SH-SY5Y (cell line): ENCODE results near the gene LRRTM2.

Source experiments
- GATA2 ChIP-seq: IDR thresholded peaks from 2 replicates; pipeline ENCODE4 v1.6.1; 2011; ENCODE audit warnings: mild to moderate bottlenecking, low read depth, low read length
- GATA3 ChIP-seq: IDR thresholded peaks from 2 replicates; pipeline ENCODE4 v1.6.1; 2011; ENCODE audit warnings: low read depth, mild to moderate bottlenecking, low read length, moderate library complexity

LRRTM2 gene, protein sequence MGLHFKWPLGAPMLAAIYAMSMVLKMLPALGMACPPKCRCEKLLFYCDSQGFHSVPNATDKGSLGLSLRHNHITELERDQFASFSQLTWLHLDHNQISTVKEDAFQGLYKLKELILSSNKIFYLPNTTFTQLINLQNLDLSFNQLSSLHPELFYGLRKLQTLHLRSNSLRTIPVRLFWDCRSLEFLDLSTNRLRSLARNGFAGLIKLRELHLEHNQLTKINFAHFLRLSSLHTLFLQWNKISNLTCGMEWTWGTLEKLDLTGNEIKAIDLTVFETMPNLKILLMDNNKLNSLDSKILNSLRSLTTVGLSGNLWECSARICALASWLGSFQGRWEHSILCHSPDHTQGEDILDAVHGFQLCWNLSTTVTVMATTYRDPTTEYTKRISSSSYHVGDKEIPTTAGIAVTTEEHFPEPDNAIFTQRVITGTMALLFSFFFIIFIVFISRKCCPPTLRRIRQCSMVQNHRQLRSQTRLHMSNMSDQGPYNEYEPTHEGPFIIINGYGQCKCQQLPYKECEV

DNA sequence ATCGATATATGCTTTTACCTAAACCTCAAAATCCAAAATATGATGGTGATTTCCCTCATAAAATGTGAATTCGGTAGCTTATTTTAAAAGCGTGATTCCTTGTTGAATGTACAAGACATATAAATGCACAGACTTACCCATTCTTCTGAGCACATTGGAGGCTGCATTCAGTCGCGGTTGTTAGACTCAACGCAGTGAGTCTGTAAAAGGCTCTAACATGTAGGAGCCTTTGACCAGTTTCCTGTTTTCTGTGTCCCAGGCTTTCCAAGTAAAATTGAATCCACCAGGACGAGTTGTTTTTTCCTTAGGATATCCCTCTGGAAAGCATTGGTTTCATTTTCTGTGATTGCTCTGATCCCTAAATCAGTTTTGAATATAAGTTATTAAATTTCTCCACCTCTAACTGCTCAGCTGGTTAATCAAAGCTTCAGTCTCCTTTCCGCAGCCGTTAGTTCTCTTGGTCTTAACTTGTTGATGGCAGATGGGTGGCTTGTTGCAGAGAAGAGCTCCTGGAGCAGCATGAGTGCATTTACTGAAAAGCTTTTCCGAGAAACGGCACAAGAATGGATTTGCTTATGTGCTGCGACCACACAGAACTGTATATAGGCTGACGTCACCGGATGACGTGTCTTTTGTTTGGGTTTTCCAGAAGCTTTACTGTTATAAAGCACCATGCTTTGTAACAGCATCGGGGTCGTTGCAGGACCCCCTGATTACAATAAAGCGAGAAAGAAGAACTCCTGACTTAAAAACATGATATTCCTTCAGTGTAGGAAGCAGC lies at the start of gene LRRTM2:
Gene LRRTM2 (minus strand): TSS at position 565 of the 781 bp plus-strand sequence. CDS start 424 bp downstream, at position 141.
- no peak for TF ChIP-seq GATA3
- no peak for TF ChIP-seq GATA2

DNA sequence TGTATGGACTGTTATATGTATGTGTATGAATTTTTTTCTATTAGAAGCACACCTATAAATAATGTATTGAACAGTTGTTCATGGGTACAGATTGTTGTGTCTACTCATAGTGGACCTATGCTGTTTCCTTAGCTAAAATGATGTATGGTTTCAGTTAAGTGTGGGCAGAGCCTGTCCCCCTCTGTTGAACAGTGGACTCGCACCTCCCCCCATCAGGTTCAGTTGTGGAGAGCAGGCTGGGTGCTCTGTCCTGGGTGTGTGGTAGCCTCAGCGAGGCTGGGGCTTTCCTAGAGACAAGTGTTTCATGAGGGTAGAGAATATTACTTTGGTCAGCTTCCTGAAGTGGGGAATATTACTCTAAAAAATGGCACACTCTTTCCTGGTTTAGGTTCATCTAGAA lies 47.4 kb upstream of the LRRTM2 start:
- no peak for TF ChIP-seq GATA2
- TF ChIP-seq GATA3: no peak

DNA sequence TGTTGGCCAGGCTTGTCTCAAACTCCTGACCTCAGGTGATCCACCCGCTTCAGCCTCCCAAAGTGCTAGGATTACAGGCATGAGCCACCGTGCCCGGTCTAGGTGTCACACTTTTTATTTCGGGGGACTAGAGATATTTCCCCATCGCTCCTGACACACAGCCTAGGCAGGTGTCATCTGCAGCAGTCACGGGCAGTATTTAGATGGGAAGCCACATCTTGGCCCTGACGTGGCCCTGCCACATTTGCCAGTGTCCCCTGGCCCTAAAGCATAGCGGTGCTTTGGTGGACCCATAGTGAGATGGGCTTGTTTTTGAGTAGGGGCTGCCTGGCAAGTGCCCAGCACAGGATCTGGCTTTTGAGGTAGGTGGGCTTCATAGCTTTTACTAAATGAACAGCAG lies 45.0 kb upstream of the LRRTM2 start:
- no peak for TF ChIP-seq GATA2
- TF ChIP-seq GATA3: no peak

DNA sequence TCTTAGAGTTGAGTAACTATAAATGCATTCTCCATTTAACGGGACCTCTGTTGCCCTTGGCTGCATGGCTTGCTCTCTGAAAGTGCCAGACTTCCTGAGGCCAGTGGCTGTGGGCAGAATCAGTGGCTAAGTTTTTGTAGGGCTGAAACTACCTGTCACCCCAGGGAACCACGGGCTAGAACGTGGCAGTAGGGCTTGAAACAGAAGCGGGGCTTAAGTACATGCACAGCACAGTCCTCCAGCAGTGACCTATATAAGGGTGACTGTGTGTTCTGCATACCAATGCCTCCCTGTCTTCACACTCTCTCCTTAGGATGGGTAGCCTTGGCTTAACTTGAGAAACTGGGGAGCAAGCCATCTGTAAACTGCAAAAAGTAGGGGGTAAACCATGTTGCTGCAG lies 43.6 kb upstream of the LRRTM2 start:
- TF ChIP-seq GATA2 (no peak), GATA3 (no peak)

DNA sequence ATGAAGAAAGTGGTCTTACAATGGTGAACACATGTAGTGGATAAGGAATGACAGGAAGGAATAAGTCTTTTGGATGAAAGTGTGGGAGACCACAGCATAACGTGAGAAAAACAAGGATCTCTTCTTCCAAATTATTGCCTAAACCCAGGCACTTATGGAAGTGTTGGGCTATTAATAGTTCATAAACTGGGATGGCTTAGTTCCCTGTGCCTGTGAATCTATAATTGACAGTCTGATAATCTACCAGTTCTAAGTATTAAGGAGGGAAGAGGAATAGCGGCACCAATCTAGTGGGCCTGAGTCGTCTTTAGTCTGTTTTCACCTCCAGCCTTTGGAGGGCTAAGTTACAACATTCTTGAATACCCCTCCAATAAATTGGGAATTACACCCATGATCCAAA lies 39.2 kb upstream of the LRRTM2 start:
- TF ChIP-seq GATA2: no peak
- TF ChIP-seq GATA3: no peak

DNA sequence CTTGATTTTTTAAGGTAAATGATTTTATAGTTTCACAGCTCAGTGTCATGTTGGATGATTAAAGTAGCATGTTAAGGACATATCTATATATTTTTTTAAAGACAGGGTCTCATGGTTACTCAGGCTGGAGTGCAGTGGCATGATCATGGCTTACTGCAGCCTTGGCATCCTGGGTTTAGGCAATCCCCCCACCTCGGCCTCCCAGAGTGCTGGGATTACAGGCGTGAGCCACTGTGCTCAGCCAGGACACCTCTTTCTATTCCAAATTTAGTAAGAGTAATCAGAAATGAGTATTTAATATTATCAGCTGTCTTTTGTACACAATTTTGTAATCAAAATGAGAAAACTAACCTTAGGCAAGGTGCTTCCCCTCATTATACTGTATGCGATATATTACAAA lies 38.6 kb upstream of the LRRTM2 start:
- TF ChIP-seq GATA2 (no peak), GATA3 (no peak)

DNA sequence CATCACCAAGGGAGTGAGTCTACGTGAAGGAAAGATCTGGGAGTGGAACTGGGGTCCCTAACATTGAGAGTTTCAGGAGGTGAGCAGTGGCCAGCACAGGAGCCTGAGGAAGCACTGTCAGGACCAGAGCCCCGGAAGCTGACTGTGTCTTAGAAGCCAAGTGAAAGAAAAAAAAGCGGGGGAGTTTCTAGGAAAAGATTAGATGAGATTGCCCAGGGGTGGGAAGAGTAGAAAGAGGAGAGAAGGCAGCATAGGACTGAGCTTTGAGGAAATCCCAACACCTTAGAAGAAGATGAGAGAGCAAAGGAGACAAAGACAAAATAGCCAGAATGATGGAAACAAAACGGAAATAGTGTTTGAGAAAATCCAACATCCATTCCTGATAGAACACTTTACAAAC lies 37.0 kb upstream of the LRRTM2 start:
- TF ChIP-seq GATA3 (no peak), GATA2 (no peak)

DNA sequence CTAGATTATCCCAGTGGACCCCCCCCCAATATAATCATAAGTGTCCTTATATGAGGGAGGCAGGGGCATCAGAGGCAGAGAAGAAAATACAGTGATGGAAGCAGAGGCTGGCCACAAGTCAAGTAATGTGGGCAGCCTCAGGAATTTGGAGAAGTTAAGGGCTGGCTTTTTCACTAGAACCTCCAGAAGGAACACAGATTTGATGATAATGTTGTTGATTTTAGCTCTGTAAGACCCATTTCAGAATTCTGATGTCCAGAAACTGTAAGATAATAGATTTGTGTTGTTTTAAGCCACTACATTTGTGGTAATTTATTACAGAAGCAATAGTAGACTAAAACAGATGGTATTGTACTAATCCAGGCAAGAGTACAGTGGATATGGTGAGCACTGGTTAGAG lies 36.3 kb upstream of the LRRTM2 start:
- TF ChIP-seq GATA2 (no peak), GATA3 (no peak)

DNA sequence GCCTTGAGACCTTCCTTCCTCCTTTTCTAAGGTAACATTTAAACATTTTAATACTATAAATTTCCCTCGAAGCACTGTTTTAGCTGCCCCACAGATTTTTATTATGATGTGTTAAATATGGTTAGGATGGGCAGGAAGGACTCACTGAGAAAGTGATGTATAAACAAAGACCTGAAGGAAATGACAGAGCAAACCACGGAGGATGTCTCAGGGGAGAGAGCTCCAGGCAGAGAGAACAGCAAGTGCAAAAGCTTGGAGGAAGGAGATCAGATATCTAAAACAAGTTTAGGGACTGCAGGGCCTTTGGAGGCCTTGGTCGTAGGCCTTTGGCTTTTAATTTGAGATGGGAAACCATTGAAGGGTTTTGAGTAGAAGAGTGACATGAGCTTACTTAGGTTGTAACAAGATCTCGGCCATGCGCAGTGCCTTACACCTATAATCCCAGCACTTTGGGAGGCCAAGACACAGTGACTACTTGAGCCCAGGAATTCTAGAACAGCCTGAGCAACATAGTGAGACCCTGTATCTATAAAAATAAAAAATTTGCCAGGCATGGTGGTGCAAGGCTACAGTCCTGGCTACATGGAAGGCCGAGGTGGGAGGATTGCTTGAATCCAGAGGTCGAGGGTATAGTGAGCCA lies 35.5 kb upstream of the LRRTM2 start:
- TF ChIP-seq GATA2: no peak
- no peak for TF ChIP-seq GATA3

DNA sequence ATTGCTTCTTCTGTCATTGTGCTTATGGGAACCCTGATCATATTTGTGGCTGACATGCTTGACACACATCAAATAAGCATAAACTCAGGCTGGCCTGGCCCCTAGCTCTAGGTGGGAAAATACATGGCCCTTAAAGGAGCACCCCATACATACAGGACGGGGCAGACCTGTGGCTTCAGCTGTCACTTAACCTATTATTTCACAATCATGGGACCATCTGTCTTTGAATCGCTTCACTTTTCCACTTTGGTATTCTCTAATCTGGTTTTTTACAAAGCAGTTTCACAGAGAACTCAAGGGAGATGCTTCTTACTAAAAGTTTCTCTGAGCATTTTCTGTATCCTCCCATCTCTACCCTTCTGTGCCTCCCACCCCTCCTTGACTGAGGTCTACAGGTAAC lies 34.6 kb upstream of the LRRTM2 start:
- no peak for TF ChIP-seq GATA3
- no peak for TF ChIP-seq GATA2

DNA sequence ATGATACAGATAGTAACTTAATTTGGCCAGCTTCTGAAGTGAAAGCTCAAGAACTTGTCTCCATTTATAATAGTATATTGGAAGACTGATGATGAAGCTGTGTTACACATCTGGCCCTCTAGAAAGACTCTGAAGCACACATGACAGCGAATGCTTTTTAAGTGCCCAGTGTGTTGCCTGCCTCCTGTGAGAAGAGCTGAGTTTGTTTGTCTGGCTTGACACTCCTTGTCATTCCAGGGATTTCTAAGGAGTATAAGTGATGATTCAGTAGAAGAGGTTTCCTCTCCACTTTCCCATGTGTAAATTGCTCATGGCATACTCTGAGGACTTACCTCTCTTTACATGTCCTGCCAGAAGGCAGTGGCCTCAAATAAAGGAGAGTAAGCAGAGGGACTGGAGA lies 30.4 kb upstream of the LRRTM2 start:
- TF ChIP-seq GATA2 (no peak), GATA3 (no peak)

DNA sequence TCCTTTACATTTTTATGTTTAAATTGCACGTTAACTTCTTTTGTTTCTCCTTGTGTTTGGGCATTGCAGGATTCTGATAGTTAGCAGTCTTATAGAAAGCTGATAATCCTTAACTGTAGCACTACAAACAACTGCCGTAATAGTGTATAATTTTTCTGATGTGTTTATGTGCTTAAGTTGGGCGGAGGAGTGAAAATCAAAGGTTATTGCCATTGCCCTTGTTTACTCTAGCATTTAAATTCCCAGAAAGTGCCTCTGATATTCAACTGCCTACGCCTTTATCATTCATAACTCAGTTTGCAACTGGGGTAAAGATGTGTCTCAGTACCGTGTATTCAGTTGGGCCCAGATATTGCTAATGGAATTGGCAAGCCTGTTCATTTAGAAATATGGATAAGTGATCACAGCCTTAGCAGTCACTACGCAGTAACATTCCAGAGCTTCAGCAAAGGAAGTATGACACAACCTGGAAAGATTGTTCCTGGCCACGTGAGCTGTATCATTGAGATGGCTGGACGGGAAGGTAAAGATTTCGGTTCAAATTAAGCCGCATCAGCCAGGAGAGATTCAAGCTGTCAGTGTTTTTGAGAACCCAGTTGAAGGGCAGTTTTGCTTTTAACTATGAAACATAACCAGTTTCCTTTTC lies 28.1 kb upstream of the LRRTM2 start:
- TF ChIP-seq GATA3 (no peak), GATA2 (no peak)

DNA sequence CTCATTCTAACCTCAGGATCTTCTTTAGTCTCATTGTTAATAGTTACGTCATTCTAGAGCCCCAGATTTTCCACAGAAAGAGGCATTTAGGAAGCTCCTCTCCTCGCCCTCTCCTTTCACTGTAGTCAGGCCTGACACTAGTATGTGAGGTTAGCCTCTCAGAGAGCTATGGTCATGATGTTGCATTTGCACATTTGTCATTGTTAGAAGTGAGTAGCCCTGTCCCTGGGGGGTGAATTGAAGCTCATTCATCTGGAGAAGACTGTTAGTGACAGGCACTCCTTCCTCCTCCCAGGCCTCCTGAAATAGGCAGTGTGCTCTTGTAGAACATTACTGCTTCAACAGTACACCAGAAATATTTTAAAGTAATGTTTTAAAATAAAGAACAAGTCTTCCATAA lies 26.6 kb upstream of the LRRTM2 start:
- TF ChIP-seq GATA3 (no peak), GATA2 (no peak)

DNA sequence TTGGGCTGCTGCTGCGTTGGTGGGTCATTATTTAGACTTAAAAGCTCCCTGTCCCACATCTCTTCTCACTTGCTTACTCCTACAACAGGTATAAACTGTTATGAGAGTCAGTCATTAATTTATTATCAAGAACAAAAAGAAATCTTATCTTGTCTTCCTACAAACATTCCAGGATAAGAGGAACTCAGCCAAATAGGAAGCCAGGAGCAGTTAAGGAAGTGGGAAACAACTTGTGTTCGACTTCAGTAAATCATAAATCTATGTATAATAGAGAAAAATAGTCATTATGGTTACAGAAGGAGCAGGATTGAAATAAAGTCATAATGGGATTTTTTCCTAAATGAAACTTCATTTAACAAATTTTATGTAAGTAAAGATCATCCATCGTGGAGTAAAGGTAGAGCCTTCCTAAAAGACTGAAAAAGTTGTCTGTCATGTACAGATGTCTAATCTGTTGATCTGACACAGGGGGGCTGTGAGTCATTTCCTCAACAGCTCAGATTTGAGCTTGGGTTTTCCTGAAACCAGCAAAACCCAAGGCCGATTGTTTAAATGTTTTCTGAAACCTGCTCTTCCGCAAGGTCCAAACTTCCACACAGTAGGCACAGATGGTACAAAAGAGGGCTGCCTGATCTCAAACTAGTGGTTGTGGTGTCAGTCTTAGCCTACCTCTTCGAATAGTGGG lies 25.3 kb upstream of the LRRTM2 start:
- no peak for TF ChIP-seq GATA2
- TF ChIP-seq GATA3: no peak
